Nephron (organoid): ENCODE results near the gene TMA7.

ENCODE experiments used
- H3K27ac Mint-ChIP-seq, 3 experiments: 2 replicates each; pipeline ENCODE4 v1.8.0; 2020; ENCODE audit warnings: mixed read lengths in 3 of 3, mild to moderate bottlenecking in 2 of 3, moderate library complexity in 1 of 3
- H3K27me3 Mint-ChIP-seq: 2 replicates; pipeline ENCODE4 v1.8.0; 2021; ENCODE audit warnings: low read depth, mild to moderate bottlenecking, moderate library complexity, mixed read lengths
- H3K36me3 Mint-ChIP-seq: 2 replicates; pipeline ENCODE4 v1.8.0; 2020; ENCODE audit warnings: low read depth, mixed read lengths
- H3K4me1 Mint-ChIP-seq: 2 replicates; pipeline ENCODE4 v1.8.0; 2020; ENCODE audit warnings: mixed read lengths
- H3K4me3 Mint-ChIP-seq, 3 experiments: 2 replicates each; pipeline ENCODE4 v1.8.0; 2020; ENCODE audit warnings: mild to moderate bottlenecking in 3 of 3, mixed read lengths in 3 of 3, moderate library complexity in 2 of 3
- H3K9me3 Mint-ChIP-seq: 2 replicates; pipeline ENCODE4 v1.8.0; 2020; ENCODE audit warnings: mixed read lengths
- TF ChIP-seq, protein P1 (sequence below), 3 experiments: fragments of 200-600 bp; sonication (generic); IDR thresholded peaks; one replicate each; pipeline ENCODE4 v1.5.0; 2021; ENCODE audit warnings: antibody characterized with exemption in 3 of 3; ENCODE audit not compliant: unreplicated experiment in 3 of 3

The TMA7 gene

DNA sequence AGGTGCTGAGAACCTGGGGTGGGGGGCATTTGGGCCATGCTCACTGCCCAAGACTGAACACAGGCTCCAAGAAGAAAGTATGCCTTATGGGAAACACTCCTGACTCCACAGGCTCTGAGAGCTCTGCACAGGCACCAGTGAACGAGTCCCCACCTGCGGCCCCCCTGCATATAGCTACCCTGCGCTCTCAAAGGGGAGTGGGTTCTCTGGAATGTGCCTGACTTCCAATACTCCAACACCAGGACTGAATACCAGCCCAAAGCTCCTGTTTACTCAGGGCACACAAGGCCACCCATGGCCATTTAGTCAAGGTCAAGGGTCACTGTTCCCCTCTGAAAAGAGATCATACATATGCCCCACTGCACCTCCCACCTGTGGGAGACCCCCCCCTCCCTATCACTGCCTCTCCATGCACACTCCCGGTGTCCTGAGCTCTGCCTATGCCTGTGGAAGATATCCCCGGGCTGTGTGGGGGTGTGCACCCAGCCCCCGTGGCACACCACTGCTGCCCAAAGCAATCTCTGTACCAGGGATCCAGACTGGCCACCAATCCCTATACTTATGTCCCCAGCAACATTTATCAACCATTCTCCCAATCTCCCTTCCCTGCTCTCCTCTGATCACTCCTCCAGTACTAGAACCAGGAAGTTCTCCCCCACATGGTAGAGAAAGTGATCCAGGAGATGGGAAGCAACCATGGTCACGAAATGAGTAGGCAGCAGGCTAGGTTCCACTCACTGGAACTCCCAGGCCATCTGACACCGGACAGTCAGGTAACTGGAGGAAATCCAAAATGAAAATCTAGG lies 8.6 kb upstream of the TMA7 start:
- no peaks in the 10 kb centered on the region for H3K9me3 Mint-ChIP-seq
- TF ChIP-seq, protein P1, sequence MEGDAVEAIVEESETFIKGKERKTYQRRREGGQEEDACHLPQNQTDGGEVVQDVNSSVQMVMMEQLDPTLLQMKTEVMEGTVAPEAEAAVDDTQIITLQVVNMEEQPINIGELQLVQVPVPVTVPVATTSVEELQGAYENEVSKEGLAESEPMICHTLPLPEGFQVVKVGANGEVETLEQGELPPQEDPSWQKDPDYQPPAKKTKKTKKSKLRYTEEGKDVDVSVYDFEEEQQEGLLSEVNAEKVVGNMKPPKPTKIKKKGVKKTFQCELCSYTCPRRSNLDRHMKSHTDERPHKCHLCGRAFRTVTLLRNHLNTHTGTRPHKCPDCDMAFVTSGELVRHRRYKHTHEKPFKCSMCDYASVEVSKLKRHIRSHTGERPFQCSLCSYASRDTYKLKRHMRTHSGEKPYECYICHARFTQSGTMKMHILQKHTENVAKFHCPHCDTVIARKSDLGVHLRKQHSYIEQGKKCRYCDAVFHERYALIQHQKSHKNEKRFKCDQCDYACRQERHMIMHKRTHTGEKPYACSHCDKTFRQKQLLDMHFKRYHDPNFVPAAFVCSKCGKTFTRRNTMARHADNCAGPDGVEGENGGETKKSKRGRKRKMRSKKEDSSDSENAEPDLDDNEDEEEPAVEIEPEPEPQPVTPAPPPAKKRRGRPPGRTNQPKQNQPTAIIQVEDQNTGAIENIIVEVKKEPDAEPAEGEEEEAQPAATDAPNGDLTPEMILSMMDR (IDR thresholded peaks at IDR 0.05; ENCODE audit: unreplicated experiment in 3 of 3), result no peak
- peaks cover 3% of the 10 kb centered on the region for H3K36me3 Mint-ChIP-seq
- peaks cover 45% of the 10 kb centered on the region for H3K4me1 Mint-ChIP-seq
- H3K27ac Mint-ChIP-seq, result peak overlapping the region; percentile 20 to 99 (median 57)
- no peaks in the 10 kb centered on the region for H3K27me3 Mint-ChIP-seq
- H3K4me3 Mint-ChIP-seq, result peak overlapping the region; percentile 91 to 93 (median 92)

DNA sequence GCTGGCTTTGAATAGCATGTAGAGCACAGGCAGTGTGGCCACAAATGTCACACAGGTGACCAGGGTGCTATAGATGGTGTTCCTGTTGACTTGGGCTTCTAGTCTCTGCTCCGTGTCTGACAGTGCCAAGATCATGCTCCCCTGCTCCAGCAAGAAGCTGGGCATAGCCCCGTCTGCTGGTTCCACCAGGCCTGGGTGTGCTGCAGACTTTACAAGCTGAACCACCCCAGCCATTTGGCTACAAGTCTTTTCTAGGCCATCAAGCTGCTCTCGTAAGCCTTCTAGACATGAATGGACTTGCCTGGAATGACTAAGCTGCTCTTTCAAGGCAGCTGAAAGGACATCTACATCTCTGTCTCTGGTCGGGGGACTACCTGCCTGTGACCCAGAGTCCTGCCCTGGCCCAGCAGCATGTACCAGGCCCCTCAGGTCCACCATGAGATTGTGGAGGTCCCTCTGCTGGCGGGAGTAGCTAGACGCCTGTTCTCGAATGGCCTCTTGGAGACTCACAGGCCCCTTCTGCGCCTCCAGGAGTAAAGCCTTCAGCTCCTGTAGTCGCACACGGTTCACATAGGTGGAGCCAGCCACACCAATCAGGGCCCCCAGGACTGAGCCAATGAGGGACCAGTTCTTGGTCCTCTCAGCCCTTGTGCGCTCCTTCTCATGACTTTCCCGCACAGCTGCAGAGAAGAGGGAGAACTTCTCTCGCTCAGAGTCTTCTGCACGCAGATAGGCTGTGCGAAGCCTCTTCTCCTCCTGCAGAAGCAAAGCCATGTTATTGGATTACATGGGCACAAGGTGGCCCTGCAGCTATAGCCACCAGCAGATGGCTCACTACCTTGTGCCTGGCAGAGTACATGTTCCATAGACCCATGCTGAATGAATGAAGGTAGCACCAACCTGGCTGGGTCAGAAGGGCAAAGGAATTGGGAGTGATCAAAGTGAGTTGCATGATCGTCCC lies 7.4 kb upstream of the TMA7 start:
- Mint-ChIP-seq H3K27ac (peak overlapping the region; percentile 20 to 99 (median 84)), H3K4me1 (peaks cover 34% of the 10 kb centered on the region), H3K4me3 (peak overlapping the region; percentile 51 to 78 (median 57)), H3K36me3 (peaks cover 3% of the 10 kb centered on the region), H3K9me3 (no peaks in the 10 kb centered on the region), H3K27me3 (no peaks in the 10 kb centered on the region)
- TF ChIP-seq, protein P1 (IDR thresholded peaks at IDR 0.05; ENCODE audit: unreplicated experiment in 3 of 3), result peak in 1 of 3 experiments; percentile 17

DNA sequence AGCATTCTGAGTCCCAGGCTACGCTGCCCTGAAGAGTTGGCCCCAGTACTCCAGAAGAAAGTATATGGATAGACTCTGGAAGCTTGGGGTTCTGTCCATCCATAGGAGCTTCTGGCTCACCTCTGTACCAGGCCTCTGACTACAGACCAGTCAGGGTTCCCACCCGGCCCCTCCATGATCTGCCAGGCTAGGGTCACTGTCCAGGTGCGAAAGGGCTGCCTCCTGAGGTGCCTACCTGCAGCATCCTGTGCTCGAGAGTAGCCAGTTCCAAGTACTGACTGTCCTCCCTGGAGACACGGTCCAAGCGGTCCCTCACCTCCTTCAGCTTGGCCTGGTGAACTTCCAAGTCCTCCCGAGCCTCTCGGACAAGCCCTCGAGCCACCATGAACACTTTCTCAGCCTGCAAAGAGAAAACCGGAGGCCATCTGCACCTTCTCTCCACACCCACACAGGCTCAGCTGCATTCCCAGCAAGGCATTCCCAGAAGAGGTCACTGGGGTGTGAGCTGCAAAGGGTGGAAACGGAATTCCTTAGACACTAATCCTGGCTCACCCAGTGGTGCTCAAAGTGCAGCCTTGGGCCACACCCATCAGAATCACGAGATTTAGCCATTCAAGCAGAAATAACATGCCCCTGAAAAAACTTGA lies 6.5 kb upstream of the TMA7 start:
- Mint-ChIP-seq H3K4me3 (peak overlapping the region; percentile 57 to 71 (median 63)), H3K36me3 (peaks cover 3% of the 10 kb centered on the region), H3K27me3 (no peaks in the 10 kb centered on the region), H3K9me3 (no peaks in the 10 kb centered on the region), H3K27ac (peak overlapping the region; percentile 82 to 99 (median 92)), H3K4me1 (peaks cover 26% of the 10 kb centered on the region)
- TF ChIP-seq, protein P1 (IDR thresholded peaks at IDR 0.05; ENCODE audit: unreplicated experiment in 3 of 3), result no peak

GRCh38 chr3:48434591-48435222 lies 5.3 kb upstream of the TMA7 start:
- peaks cover 3% of the 10 kb centered on the region for H3K36me3 Mint-ChIP-seq
- no peaks in the 10 kb centered on the region for H3K9me3 Mint-ChIP-seq
- no peaks in the 10 kb centered on the region for H3K27me3 Mint-ChIP-seq
- H3K4me1 Mint-ChIP-seq, result peaks cover 31% of the 10 kb centered on the region
- TF ChIP-seq, protein P1 (IDR thresholded peaks at IDR 0.05; ENCODE audit: unreplicated experiment in 3 of 3), result no peak
- H3K4me3 Mint-ChIP-seq, result no peak overlapping the region
- peak overlapping the region; percentile 82 to 99 (median 92) for H3K27ac Mint-ChIP-seq

GRCh38 chr3:48435223-48435595 lies 4.8 kb upstream of the TMA7 start:
- TF ChIP-seq, protein P1 (IDR thresholded peaks at IDR 0.05; ENCODE audit: unreplicated experiment in 3 of 3), result no peak
- Mint-ChIP-seq H3K9me3 (no peaks in the 10 kb centered on the region), H3K4me3 (no peak overlapping the region), H3K27ac (no peak overlapping the region), H3K27me3 (no peaks in the 10 kb centered on the region), H3K36me3 (peaks cover 3% of the 10 kb centered on the region), H3K4me1 (peaks cover 36% of the 10 kb centered on the region)
